ENCODE measurements around the gene VIP.
"Not testable (repeated sequence)": the region's sequence is repeated elsewhere in the genome, so short reads cannot be mapped to it uniquely, and the experiment has no call there.

VIP gene

GRCh38 chr6:152750694-152751093 is at the start of gene VIP:
VIP (plus strand) TSS chr6:152750797; CDS start chr6:152752178, 1,381 bp downstream.
- no peak for FAIRE-seq
- DNase-seq (ENCODE audit: insufficient read length, low spot score): no peak

- FAIRE-seq (no peak), DNase-seq (ENCODE audit: insufficient read length, low spot score) (no peak)
Measured at GRCh38 chr6:152701081-152701862, 49.3 kb upstream of the VIP start.

GRCh38 chr6:152701863-152702401 is 48.7 kb upstream of the VIP start:
- no peak for DNase-seq (ENCODE audit: insufficient read length, low spot score)
- no peak for FAIRE-seq

GRCh38 chr6:152703750-152704149 is 46.8 kb upstream of the VIP start:
- FAIRE-seq; DNase-seq (ENCODE audit: insufficient read length, low spot score): not testable (repeated sequence)

GRCh38 chr6:152705327-152705726 is 45.3 kb upstream of the VIP start:
- no peak for DNase-seq (ENCODE audit: insufficient read length, low spot score)
- no peak for FAIRE-seq

GRCh38 chr6:152716322-152716721 is 34.3 kb upstream of the VIP start:
- DNase-seq (ENCODE audit: insufficient read length, low spot score): no peak
- FAIRE-seq: no peak

- FAIRE-seq (no peak), DNase-seq (ENCODE audit: insufficient read length, low spot score) (no peak)
Measured at GRCh38 chr6:152720974-152721373, 29.6 kb upstream of the VIP start.

GRCh38 chr6:152721956-152722355 is 28.6 kb upstream of the VIP start:
- DNase-seq (ENCODE audit: insufficient read length, low spot score) (no peak), FAIRE-seq (no peak)

- DNase-seq (ENCODE audit: insufficient read length, low spot score) (no peak), FAIRE-seq (no peak)
Measured at GRCh38 chr6:152723398-152723797, 27.2 kb upstream of the VIP start.

GRCh38 chr6:152726313-152726712 is 24.3 kb upstream of the VIP start:
- DNase-seq (ENCODE audit: insufficient read length, low spot score) (no peak), FAIRE-seq (no peak)

GRCh38 chr6:152727507-152727906 is 23.1 kb upstream of the VIP start:
- no peak for FAIRE-seq
- DNase-seq (ENCODE audit: insufficient read length, low spot score): no peak

- DNase-seq (ENCODE audit: insufficient read length, low spot score): no peak
- no peak for FAIRE-seq
Measured at GRCh38 chr6:152734630-152735029, 16.0 kb upstream of the VIP start.

- FAIRE-seq: no peak
- no peak for DNase-seq (ENCODE audit: insufficient read length, low spot score)
Measured at GRCh38 chr6:152736687-152737273, 13.8 kb upstream of the VIP start.

- FAIRE-seq: no peak
Measured at GRCh38 chr6:152745509-152746171, 5.0 kb upstream of the VIP start.

GRCh38 chr6:152746172-152746553 is 4.4 kb upstream of the VIP start:
- no peak for FAIRE-seq
- DNase-seq (ENCODE audit: insufficient read length, low spot score): no peak

More at GRCh38 chr6:152745509-152746171, 5.0 kb upstream of the VIP start:
- DNase-seq (ENCODE audit: insufficient read length, low spot score): no peak

GRCh38 chr6:152748843-152749242 is 1.8 kb upstream of the VIP start:
- no peak for FAIRE-seq
- DNase-seq (ENCODE audit: insufficient read length, low spot score): no peak

- no peak for DNase-seq (ENCODE audit: insufficient read length, low spot score)
- no peak for FAIRE-seq
Measured at GRCh38 chr6:152749336-152749735, 1.3 kb upstream of the VIP start.

- FAIRE-seq: no peak
- DNase-seq (ENCODE audit: insufficient read length, low spot score): no peak
Measured at GRCh38 chr6:152765331-152765730, 14.7 kb downstream of the VIP start.

- DNase-seq (ENCODE audit: insufficient read length, low spot score) (no peak), FAIRE-seq (no peak)
Measured at GRCh38 chr6:152769159-152769558, 18.6 kb downstream of the VIP start.

- FAIRE-seq (no peak), DNase-seq (ENCODE audit: insufficient read length, low spot score) (no peak)
Measured at GRCh38 chr6:152769993-152770392, 19.4 kb downstream of the VIP start.

- FAIRE-seq: no peak
- no peak for DNase-seq (ENCODE audit: insufficient read length, low spot score)
Measured at GRCh38 chr6:152771061-152771687, 20.6 kb downstream of the VIP start.

Measured in GM19239 (cell line).